ENCODE results near the gene LONP2.
A peak's percentile ranks its signal among the peaks of the same experiment; 100 is the strongest.

LONP2 gene

GRCh38 chr16:48361012-48361411, 116.9 kb downstream of the LONP2 start:
- Histone ChIP-seq H3K9me3 (replicated peaks; ENCODE audit: insufficient read depth, low read length) (no peaks in the 10 kb centered on the region), H3K4me3 (ENCODE audit: low read length) (no peak overlapping the region), H3K79me2 (ENCODE audit: low read length) (peaks cover 87% of the 10 kb centered on the region), H3K9ac (ENCODE audit: low read length) (no peak overlapping the region), H2AFZ (ENCODE audit: low read length) (no peak overlapping the region), H3K9me2 (replicated peaks; ENCODE audit: insufficient read depth, low read length) (no peaks in the 10 kb centered on the region), H4K20me1 (ENCODE audit: insufficient read depth, low read length) (peaks cover 9% of the 10 kb centered on the region), H3F3A (ENCODE audit: insufficient read depth, low read length) (peaks cover 9% of the 10 kb centered on the region), H3K4me2 (ENCODE audit: low read depth, low read length) (no peak overlapping the region), H3K27me3 (replicated peaks; ENCODE audit: insufficient read depth, low read length) (no peaks in the 10 kb centered on the region), H3K27ac (ENCODE audit: low read length) (no peak overlapping the region), H3K36me3 (replicated peaks; ENCODE audit: insufficient read depth, low read length) (no peaks in the 10 kb centered on the region), H3K4me1 (ENCODE audit: low read length) (0 out of 2 replicates have a peak, but pooled peaks cover 7% of the 10 kb centered on the region)
- no peak for TF ChIP-seq EZH2phosphoT487 (IDR thresholded peaks at IDR 0.05; ENCODE audit: low read length)
- no peak for TF ChIP-seq CTCF (IDR thresholded peaks at IDR 0.05; ENCODE audit: low read length)
- no peak for TF ChIP-seq EZH2 (optimal IDR thresholded peaks at IDR 0.05; ENCODE audit: low read depth, low read length)
- DNase-seq, result no peak

DNA sequence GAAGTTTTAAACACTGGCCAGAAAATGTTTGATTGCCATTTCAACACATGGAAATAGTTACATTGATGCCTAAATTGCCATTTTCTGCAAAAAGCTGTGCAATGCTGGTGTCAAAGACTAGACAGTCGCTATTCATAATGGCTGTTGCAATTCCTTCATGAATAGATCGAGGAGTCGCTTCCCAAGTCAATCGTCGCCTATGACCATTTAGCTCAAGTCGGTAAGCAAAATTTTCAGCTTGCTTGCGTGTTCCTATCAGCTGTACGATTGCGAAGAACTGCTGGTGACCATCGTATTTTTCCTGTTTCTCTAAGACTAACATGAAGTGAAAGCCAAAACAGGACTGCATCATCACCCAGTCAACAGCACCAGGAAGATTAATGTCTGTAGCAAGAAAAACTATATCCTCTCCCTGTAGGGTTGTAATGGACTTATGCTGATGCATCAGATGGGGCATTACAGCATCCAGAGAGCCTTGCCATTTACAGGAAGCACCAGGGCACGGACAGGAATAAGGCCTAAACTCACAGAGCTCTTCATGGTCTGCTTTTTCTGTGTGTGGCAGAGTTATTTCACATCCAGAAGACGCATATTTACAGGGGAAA, 117.5 kb downstream of the LONP2 start:
- H4K20me1 ChIP-seq (ENCODE audit: insufficient read depth, low read length), result peaks cover 9% of the 10 kb centered on the region
- H3K9ac ChIP-seq (ENCODE audit: low read length), result no peak overlapping the region
- H2AFZ ChIP-seq (ENCODE audit: low read length), result no peak overlapping the region
- no peak for DNase-seq
- H3K36me3 ChIP-seq (replicated peaks; ENCODE audit: insufficient read depth, low read length), result no peaks in the 10 kb centered on the region
- H3K27ac ChIP-seq (ENCODE audit: low read length), result no peak overlapping the region
- no peaks in the 10 kb centered on the region for H3K27me3 ChIP-seq (replicated peaks; ENCODE audit: insufficient read depth, low read length)
- TF ChIP-seq EZH2phosphoT487 (IDR thresholded peaks at IDR 0.05; ENCODE audit: low read length), result no peak
- no peak for TF ChIP-seq EZH2 (optimal IDR thresholded peaks at IDR 0.05; ENCODE audit: low read depth, low read length)
- no peak for TF ChIP-seq CTCF (IDR thresholded peaks at IDR 0.05; ENCODE audit: low read length)
- H3K9me2 ChIP-seq (replicated peaks; ENCODE audit: insufficient read depth, low read length), result no peaks in the 10 kb centered on the region
- no peaks in the 10 kb centered on the region for H3K9me3 ChIP-seq (replicated peaks; ENCODE audit: insufficient read depth, low read length)
- no peak overlapping the region for H3K4me2 ChIP-seq (ENCODE audit: low read depth, low read length)
- H3F3A ChIP-seq (ENCODE audit: insufficient read depth, low read length), result peaks cover 16% of the 10 kb centered on the region
- peaks cover 93% of the 10 kb centered on the region for H3K79me2 ChIP-seq (ENCODE audit: low read length)
- H3K4me1 ChIP-seq (ENCODE audit: low read length), result peaks cover 7% of the 10 kb centered on the region; the same call in 1 of the 2 replicates
- H3K4me3 ChIP-seq (ENCODE audit: low read length), result no peak overlapping the region

GRCh38 chr16:48365025-48365600, 121.0 kb downstream of the LONP2 start:
- Histone ChIP-seq H3K27ac (ENCODE audit: low read length) (peak overlapping the region; percentile 83; the same call in 1 of the 2 replicates), H3K79me2 (ENCODE audit: low read length) (peaks cover 98% of the 10 kb centered on the region), H2AFZ (ENCODE audit: low read length) (no peak overlapping the region), H4K20me1 (ENCODE audit: insufficient read depth, low read length) (peaks cover 10% of the 10 kb centered on the region), H3K36me3 (replicated peaks; ENCODE audit: insufficient read depth, low read length) (no peaks in the 10 kb centered on the region), H3K9me3 (replicated peaks; ENCODE audit: insufficient read depth, low read length) (no peaks in the 10 kb centered on the region), H3K27me3 (replicated peaks; ENCODE audit: insufficient read depth, low read length) (no peaks in the 10 kb centered on the region), H3K4me1 (ENCODE audit: low read length) (peaks cover 18% of the 10 kb centered on the region), H3K4me2 (ENCODE audit: low read depth, low read length) (peak overlapping the region; percentile 88; the same call in 1 of the 2 replicates), H3K4me3 (ENCODE audit: low read length) (peak overlapping the region; percentile 68), H3K9ac (ENCODE audit: low read length) (peak overlapping the region; percentile 76; the same call in 1 of the 2 replicates), H3F3A (ENCODE audit: insufficient read depth, low read length) (peaks cover 17% of the 10 kb centered on the region), H3K9me2 (replicated peaks; ENCODE audit: insufficient read depth, low read length) (no peaks in the 10 kb centered on the region)
- TF ChIP-seq CTCF (IDR thresholded peaks at IDR 0.05; ENCODE audit: low read length), result no peak
- TF ChIP-seq EZH2 (optimal IDR thresholded peaks at IDR 0.05; ENCODE audit: low read depth, low read length), result no peak
- TF ChIP-seq EZH2phosphoT487 (IDR thresholded peaks at IDR 0.05; ENCODE audit: low read length), result no peak
- no peak for DNase-seq
